Measurements from ENCODE around the gene SCARB1. TPM values are rescaled to one million over a fixed set of nuclear protein-coding genes. Genes with fewer than 3 reads are reported as not detected.

Gene SCARB1
- total RNA-seq, 6 experiments from 2014 or later = 128 to 359 (median 214) TPM

GRCh38 chr12:124788936-124789555 is 74.6 kb downstream of the SCARB1 start:
- ATAC-seq = no peak
- WGBS (ENCODE audit: insufficient coverage, low coverage, low lambda C conversion rate, missing lambda C conversion rate) = 84% methylated on average over 13 of the region's 13 CpGs
- peaks cover 0 to 67% (median 26%) of the 10 kb centered on the region in 4 donors for H3K36me3 ChIP-seq

GRCh38 chr12:124786061-124786964 is 77.4 kb downstream of the SCARB1 start:
- Histone ChIP-seq H3K36me3 (peaks cover 0 to 81% (median 23%) of the 10 kb centered on the region in 4 donors), H3K27ac (no peak overlapping the region), H3K9me3 (no peaks in the 10 kb centered on the region), H3K27me3 (no peaks in the 10 kb centered on the region), H3K4me3 (no peak overlapping the region), H3K4me1 (no peaks in the 10 kb centered on the region)
- intact Hi-C loops (cut with DNase I) = loop anchor here in 1 of 2 donors (10.0 kb wide), 1 partner anchor 108 kb away; no protein-coding TSS in a partner anchor
- ATAC-seq = peak; percentile 29 to 48 (median 38)
- WGBS (ENCODE audit: insufficient coverage, low coverage, low lambda C conversion rate, missing lambda C conversion rate) = 35% methylated on average over 3 of the region's 31 CpGs
- DNase-seq = no peak
- TF ChIP-seq POLR2A (IDR thresholded peaks at IDR 0.05) (no peak), CTCF (IDR thresholded peaks at IDR 0.05) (no peak)

More at GRCh38 chr12:124788936-124789555, 74.6 kb downstream of the SCARB1 start:
- no peak overlapping the region for H3K4me3 ChIP-seq
- H3K27ac ChIP-seq = no peak overlapping the region
- DNase-seq = no peak
- no peaks in the 10 kb centered on the region for H3K27me3 ChIP-seq
- H3K9me3 ChIP-seq = no peaks in the 10 kb centered on the region
- TF ChIP-seq CTCF (IDR thresholded peaks at IDR 0.05) (no peak), POLR2A (IDR thresholded peaks at IDR 0.05) (no peak)
- peaks cover 0 to 4% (median 0%) of the 10 kb centered on the region in 4 donors for H3K4me1 ChIP-seq
- intact Hi-C loops (cut with DNase I) = loop anchor here in 1 of 2 donors (10.0 kb wide), 1 partner anchor 106 kb away; no protein-coding TSS in a partner anchor

- peaks cover 0 to 71% (median 22%) of the 10 kb centered on the region in 4 donors for H3K36me3 ChIP-seq
- intact Hi-C loops (cut with DNase I) = loop anchor here in 1 of 2 donors (10.0 kb wide), 1 partner anchor 110 kb away; no protein-coding TSS in a partner anchor
Observed at GRCh38 chr12:124784871-124785572, 78.6 kb downstream of the SCARB1 start.

More at GRCh38 chr12:124784871-124785572, 78.6 kb downstream of the SCARB1 start:
- H3K27ac ChIP-seq = no peak overlapping the region
- H3K9me3 ChIP-seq = no peaks in the 10 kb centered on the region
- no peaks in the 10 kb centered on the region for H3K4me1 ChIP-seq
- 57% methylated on average over 5 of the region's 11 CpGs for WGBS (ENCODE audit: insufficient coverage, low coverage, low lambda C conversion rate, missing lambda C conversion rate)
- peak in 2 of 4 donors; percentile 8 to 13 for ATAC-seq
- no peak overlapping the region for H3K4me3 ChIP-seq
- no peak for TF ChIP-seq POLR2A (IDR thresholded peaks at IDR 0.05)
- TF ChIP-seq CTCF (IDR thresholded peaks at IDR 0.05) = no peak
- DNase-seq = no peak
- H3K27me3 ChIP-seq = no peaks in the 10 kb centered on the region

Measured in right lobe of liver (tissue), 6 donors.